HepG2 (cell line): ENCODE measurements around the gene KLHL11.

ENCODE experiments used
- POLR2A ChIP-seq, 2 experiments: IDR thresholded peaks; 2 replicates each; pipeline ENCODE4 v1.6.1; 2011; ENCODE audit warnings: low read depth in 2 of 2, low read length in 2 of 2, mild to moderate bottlenecking in 1 of 2, moderate library complexity in 1 of 2; ENCODE audit not compliant: insufficient read depth in 1 of 2
- POLR2AphosphoS5 ChIP-seq: IDR thresholded peaks from 2 replicates; pipeline ENCODE4 v1.6.1; 2012; ENCODE audit warnings: low read depth, low read length
- ZNF558 ChIP-seq: sonication (generic); formaldehyde crosslinking; IDR thresholded peaks from 2 replicates; pipeline ENCODE4 v1.9.0; 2022; ENCODE audit warnings: mild to moderate bottlenecking, missing genetic modification reagents, borderline replicate concordance
- ZNF768 ChIP-seq: sonication (generic); formaldehyde crosslinking; IDR thresholded peaks from 2 replicates; pipeline ENCODE4 v1.4.0; 2020; ENCODE audit warnings: missing genetic modification reagents
- ZNF83 ChIP-seq: sonication (generic); formaldehyde crosslinking; IDR thresholded peaks from 2 replicates; pipeline ENCODE4 v1.4.0; 2020; ENCODE audit warnings: missing genetic modification reagents, mild to moderate bottlenecking, borderline replicate concordance
- TF ChIP-seq, protein P1 (sequence below): IDR thresholded peaks from 2 replicates; pipeline ENCODE4 v1.6.1; 2016; ENCODE audit warnings: control low read depth

DNA sequence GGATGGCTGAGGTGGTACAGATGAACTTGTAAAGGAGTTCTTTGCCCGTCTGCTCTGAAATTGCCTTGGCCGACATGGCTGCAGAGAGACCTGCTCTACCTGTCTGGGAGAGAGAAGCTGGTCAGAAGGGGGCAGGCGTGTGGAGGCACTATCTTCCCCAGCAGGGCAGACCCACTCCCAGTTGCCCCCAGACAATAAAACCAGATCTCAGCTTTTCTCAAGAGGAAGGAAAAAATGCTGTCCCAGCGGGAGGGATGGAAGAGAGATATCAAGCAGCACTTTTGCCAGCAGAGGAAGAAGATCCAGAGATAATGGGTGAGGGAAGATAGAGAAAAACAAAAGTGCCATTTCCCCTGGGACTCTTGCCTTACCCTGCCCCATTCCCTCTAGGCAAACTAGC is 48.6 kb upstream of the KLHL11 start:
- TF ChIP-seq POLR2A (IDR thresholded peaks at IDR 0.05; ENCODE audit: insufficient read depth in 1 of 2, low read depth in 2 of 2, low read length in 2 of 2) (no peak), ZNF768 (CRISPR knock-in tag) (no peak), POLR2AphosphoS5 (no peak), ZNF558 (CRISPR knock-in tag) (no peak), ZNF83 (no peak)
- TF ChIP-seq, protein P1, sequence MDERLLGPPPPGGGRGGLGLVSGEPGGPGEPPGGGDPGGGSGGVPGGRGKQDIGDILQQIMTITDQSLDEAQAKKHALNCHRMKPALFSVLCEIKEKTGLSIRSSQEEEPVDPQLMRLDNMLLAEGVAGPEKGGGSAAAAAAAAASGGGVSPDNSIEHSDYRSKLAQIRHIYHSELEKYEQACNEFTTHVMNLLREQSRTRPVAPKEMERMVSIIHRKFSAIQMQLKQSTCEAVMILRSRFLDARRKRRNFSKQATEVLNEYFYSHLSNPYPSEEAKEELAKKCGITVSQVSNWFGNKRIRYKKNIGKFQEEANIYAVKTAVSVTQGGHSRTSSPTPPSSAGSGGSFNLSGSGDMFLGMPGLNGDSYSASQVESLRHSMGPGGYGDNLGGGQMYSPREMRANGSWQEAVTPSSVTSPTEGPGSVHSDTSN (CRISPR knock-in tag): no peak
